K562 (cell line): ENCODE data around the gene SUPT5H. TPM values are rescaled to one million over a fixed set of nuclear protein-coding genes. Genes with fewer than 3 reads are reported as not detected.

Source experiments
- ARNT ChIP-seq, 2 experiments: fragments of 450-650 bp; IDR thresholded peaks; 2 replicates each; pipeline ENCODE4 v1.6.1; 2016; ENCODE audit warnings: mild to moderate bottlenecking in 1 of 2
- CTCF ChIP-seq, 3 experiments: IDR thresholded peaks in 2 of 3; conservative IDR thresholded peaks in 1 of 3; 2 replicates each; pipeline ENCODE4 v1.5.1; 2011 to 2012; ENCODE audit warnings: low read length in 3 of 3, mild to moderate bottlenecking in 3 of 3, control low read depth in 2 of 3, improper control_type of control experiment in 1 of 3, inconsistent platforms in 1 of 3, low read depth in 1 of 3, mixed read lengths in 1 of 3, moderate library complexity in 1 of 3; ENCODE audit not compliant: insufficient read depth in 2 of 3
- KDM5B ChIP-seq: fragments of 200-600 bp; sonication (generic); IDR thresholded peaks from 2 replicates; pipeline ENCODE4 v1.6.1; 2012; ENCODE audit warnings: low read depth, mild to moderate bottlenecking, moderate library complexity, low read length, control low read depth, inconsistent platforms; ENCODE audit not compliant: insufficient replicate concordance
- L3MBTL2 ChIP-seq: fragments of 450-650 bp; IDR thresholded peaks from 2 replicates; pipeline ENCODE4 v1.6.1; 2016; ENCODE audit warnings: mild to moderate bottlenecking, moderate library complexity
- MTA3 ChIP-seq: fragments of 450-650 bp; formaldehyde crosslinking; IDR thresholded peaks from 2 replicates; pipeline ENCODE4 v1.6.1; 2017; ENCODE audit warnings: mild to moderate bottlenecking, borderline replicate concordance
- NFXL1 ChIP-seq: fragments of 450-650 bp; formaldehyde crosslinking; IDR thresholded peaks from 2 replicates; pipeline ENCODE4 v1.4.0; 2021; ENCODE audit warnings: mild to moderate bottlenecking
- NR4A1 ChIP-seq, 2 experiments: fragments of 250-450 bp in 1 of 2; fragments of 450-650 bp in 1 of 2; sonication (Bioruptor Pico) in 1 of 2; IDR thresholded peaks; 2 replicates each; pipeline versions ENCODE4 v1.4.0 to v1.6.1; 2016 to 2020; ENCODE audit warnings: mild to moderate bottlenecking in 2 of 2, missing compliant biosample characterization in 1 of 2, missing genetic modification characterization in 1 of 2, moderate library complexity in 1 of 2
- PBX2 ChIP-seq, 2 experiments: IDR thresholded peaks in 1 of 2; conservative IDR thresholded peaks in 1 of 2; 2 replicates each; pipeline ENCODE4 v1.6.1; 2016; ENCODE audit warnings: low read depth in 2 of 2, mild to moderate bottlenecking in 1 of 2, missing compliant biosample characterization in 1 of 2, missing genetic modification characterization in 1 of 2, moderate library complexity in 1 of 2
- POLR2AphosphoS2 ChIP-seq: IDR thresholded peaks from 2 replicates; pipeline ENCODE4 v1.6.1; 2012; ENCODE audit warnings: low read length, improper control_type of control experiment
- RERE ChIP-seq: sonication (generic); formaldehyde crosslinking; IDR thresholded peaks from 2 replicates; pipeline ENCODE4 v1.8.0; 2023; ENCODE audit warnings: missing genetic modification reagents, mild to moderate bottlenecking, borderline replicate concordance
- SIN3A ChIP-seq, 2 experiments: fragments of 150-350 bp in 1 of 2; IDR thresholded peaks; 2 replicates each; pipeline ENCODE4 v1.6.1; 2011 to 2016; ENCODE audit warnings: borderline replicate concordance in 2 of 2, low read depth in 2 of 2, low read length in 2 of 2, mild to moderate bottlenecking in 2 of 2, moderate library complexity in 2 of 2; ENCODE audit not compliant: control insufficient read depth in 1 of 2
- SMARCC2 ChIP-seq: fragments of 450-650 bp; IDR thresholded peaks from 2 replicates; pipeline ENCODE4 v1.6.1; 2017; ENCODE audit warnings: antibody characterized with exemption, moderate library complexity, mild to moderate bottlenecking, low read depth
- SP2 ChIP-seq: IDR thresholded peaks from 2 replicates; pipeline ENCODE4 v1.6.1; 2011; ENCODE audit warnings: mild to moderate bottlenecking, low read depth, low read length, moderate library complexity; ENCODE audit not compliant: poor library complexity, severe bottlenecking; ENCODE audit errors: extremely low read depth
- ZNF324 ChIP-seq: fragments of 250-450 bp; sonication (Bioruptor Pico); IDR thresholded peaks from 2 replicates; pipeline ENCODE4 v1.4.0; 2020; ENCODE audit warnings: mild to moderate bottlenecking
- ZNF785 ChIP-seq: fragments of 250-450 bp; sonication (Bioruptor Pico); IDR thresholded peaks from 2 replicates; pipeline ENCODE4 v1.4.0; 2020; ENCODE audit warnings: mild to moderate bottlenecking
- polyA plus RNA-seq, 8 experiments: library from polyadenylated mRNA; depleted of rRNA in 4 of 8; stranded (reverse) in 5 of 8; unstranded in 3 of 8; fragments of >200 nt; fragmentation: Nextera tagmentation in 2 of 8; fragmentation: Illumina TruSeq in 1 of 8; extraction: Ambion mirVana in 2 of 8; extraction: Trizol in 1 of 8; gene quantifications; 2 replicates each; pipeline versions ENCODE4 v1.2.1 to v1.2.3, GENCODE V29; 2011 to 2014; ENCODE audit warnings: inconsistent platforms in 1 of 8, missing spikeins in 1 of 8
- total RNA-seq, 7 experiments: library from RNA; depleted of rRNA in 6 of 7; stranded (reverse); fragments of >200 nt in 6 of 7; fragmentation: Illumina TruSeq in 2 of 7; extraction: Trizol in 2 of 7; gene quantifications; 2 replicates each; pipeline versions ENCODE4 v1.2.1 to v1.2.3, GENCODE V29; 2011 to 2021; ENCODE audit warnings: low replicate concordance in 1 of 7

The SUPT5H gene
- total and polyA plus RNA-seq, 9 of the 15 experiments (the other 6 are each of a cell fraction or from before 2014, with no cell fraction given), result 13.3 to 85.9 (median 35.9) TPM

GRCh38 chr19:39410017-39410830, 35.2 kb upstream of the SUPT5H start (continued):
- TF ChIP-seq PBX2 (CRISPR knock-in tag; IDR thresholded peaks at IDR 0.05; ENCODE audit: low read depth) (no peak), PBX2 (tag; conservative IDR thresholded peaks at IDR 0.05; ENCODE audit: low read depth) (no peak), POLR2AphosphoS2 (no peak), NR4A1 (CRISPR knock-in tag; IDR thresholded peaks at IDR 0.05) (no peak), NR4A1 (tag; IDR thresholded peaks at IDR 0.05) (0 out of 2 replicates have a peak, but pooled peaks have one; percentile 35), ZNF785 (CRISPR knock-in tag) (no peak), L3MBTL2 (peak; percentile 67), SMARCC2 (no peak), ARNT (IDR thresholded peaks at IDR 0.05) (peak; percentile 48 to 69; a peak in 2 of 4 replicates), ZNF324 (CRISPR knock-in tag) (no peak), RERE (CRISPR knock-in tag) (no peak), SIN3A (IDR thresholded peaks at IDR 0.05; ENCODE audit: borderline replicate concordance in 2 of 2, control insufficient read depth in 1 of 2, low read depth in 2 of 2, low read length in 2 of 2) (0 out of 4 replicates have a peak, but pooled peaks of 1 of the 2 experiments have one; percentile 28), NFXL1 (CRISPR knock-in tag) (no peak), CTCF (IDR thresholded peaks at IDR 0.05 in 2 of 3, conservative IDR thresholded peaks at IDR 0.05 in 1 of 3; ENCODE audit: insufficient read depth in 2 of 3, low read depth in 1 of 3, low read length in 3 of 3) (no peak), SP2 (no peak), MTA3 (peak; percentile 27; the same call in 1 of the 2 replicates), KDM5B (no peak)
